HL-60 (cell line): Measurements from ENCODE around the gene LY86.

Experiments
- CTCF ChIP-seq: IDR thresholded peaks from one replicate; pipeline ENCODE4 v1.5.1; 2011; ENCODE audit warnings: low read length, control low read depth, inconsistent platforms; ENCODE audit not compliant: insufficient read depth
- GABPA ChIP-seq: IDR thresholded peaks from 2 replicates; pipeline ENCODE4 v1.6.1; 2012; ENCODE audit warnings: low read depth
- POLR2AphosphoS5 ChIP-seq: IDR thresholded peaks from 2 replicates; pipeline ENCODE4 v1.6.1; 2012; ENCODE audit warnings: low read depth
- REST ChIP-seq: IDR thresholded peaks from 2 replicates; pipeline ENCODE4 v1.6.1; 2012; ENCODE audit warnings: low read depth; ENCODE audit not compliant: insufficient replicate concordance
- SPI1 ChIP-seq: IDR thresholded peaks from 2 replicates; pipeline ENCODE4 v1.6.1; 2012; ENCODE audit warnings: low read depth, mild to moderate bottlenecking, borderline replicate concordance

GRCh38 chr6:6557886-6558285, 30.6 kb upstream of the LY86 start:
- TF ChIP-seq CTCF (no peak), POLR2AphosphoS5 (no peak), REST (no peak), GABPA (no peak), SPI1 (no peak)
